Bronchial epithelial cell (primary cell): ENCODE data around the gene SUMF1. TPM values are rescaled to one million over a fixed set of nuclear protein-coding genes. Genes with fewer than 3 reads are reported as not detected.

Experiments used
- DNase-seq: peaks from one replicate; pipeline ENCODE4 v3.0.0-alpha.2; 2010; ENCODE audit warnings: low read depth
- FAIRE-seq: peaks from 2 replicates; lab custom pipeline; 2011; peaks lifted over from hg19 to GRCh38; lab: Jason Lieb, UNC
- H3K27me3 ChIP-seq: 2 replicates; pipeline ENCODE4 v1.5.1; 2011; ENCODE audit warnings: low read length; ENCODE audit not compliant: control insufficient read depth, insufficient read depth
- H3K36me3 ChIP-seq: 2 replicates; pipeline ENCODE4 v1.5.1; 2011; ENCODE audit warnings: low read length; ENCODE audit not compliant: control insufficient read depth, insufficient read depth
- H3K4me3 ChIP-seq: 2 replicates; pipeline ENCODE4 v1.5.1; 2011; ENCODE audit warnings: mild to moderate bottlenecking, low read depth, low read length, control low read depth
- total RNA-seq: library from RNA; depleted of rRNA; stranded (reverse); fragments of >200 nt; gene quantifications from 2 replicates; pipeline ENCODE4 v1.2.1, GENCODE V29; 2014
- TF ChIP-seq, protein P1 (sequence below): IDR thresholded peaks from 2 replicates; pipeline ENCODE4 v1.5.1; 2011; ENCODE audit warnings: mild to moderate bottlenecking, moderate library complexity, low read length, control low read depth, inconsistent platforms; ENCODE audit not compliant: insufficient read depth, severe bottlenecking

The SUMF1 gene
- total RNA-seq, 1 donor from 2014 or later: 44.5 TPM

DNA sequence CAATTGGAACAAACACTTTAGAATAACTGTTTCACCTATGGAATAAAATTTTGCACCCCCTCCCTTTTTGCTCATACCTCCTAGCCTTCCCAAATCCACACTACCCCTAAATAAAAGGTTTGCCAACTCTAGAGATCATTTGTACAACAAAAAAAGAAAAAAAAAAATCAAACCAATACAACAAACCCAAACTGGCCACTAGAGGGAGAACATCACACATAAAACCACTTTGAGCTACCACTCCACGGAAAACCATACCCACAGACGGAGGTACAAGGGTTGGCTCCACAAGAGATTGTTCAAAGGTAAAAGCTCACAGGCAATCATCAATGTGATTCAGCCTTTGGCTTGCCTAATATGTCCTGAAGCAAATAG is 116.3 kb downstream of the SUMF1 start:
- TF ChIP-seq, protein P1, sequence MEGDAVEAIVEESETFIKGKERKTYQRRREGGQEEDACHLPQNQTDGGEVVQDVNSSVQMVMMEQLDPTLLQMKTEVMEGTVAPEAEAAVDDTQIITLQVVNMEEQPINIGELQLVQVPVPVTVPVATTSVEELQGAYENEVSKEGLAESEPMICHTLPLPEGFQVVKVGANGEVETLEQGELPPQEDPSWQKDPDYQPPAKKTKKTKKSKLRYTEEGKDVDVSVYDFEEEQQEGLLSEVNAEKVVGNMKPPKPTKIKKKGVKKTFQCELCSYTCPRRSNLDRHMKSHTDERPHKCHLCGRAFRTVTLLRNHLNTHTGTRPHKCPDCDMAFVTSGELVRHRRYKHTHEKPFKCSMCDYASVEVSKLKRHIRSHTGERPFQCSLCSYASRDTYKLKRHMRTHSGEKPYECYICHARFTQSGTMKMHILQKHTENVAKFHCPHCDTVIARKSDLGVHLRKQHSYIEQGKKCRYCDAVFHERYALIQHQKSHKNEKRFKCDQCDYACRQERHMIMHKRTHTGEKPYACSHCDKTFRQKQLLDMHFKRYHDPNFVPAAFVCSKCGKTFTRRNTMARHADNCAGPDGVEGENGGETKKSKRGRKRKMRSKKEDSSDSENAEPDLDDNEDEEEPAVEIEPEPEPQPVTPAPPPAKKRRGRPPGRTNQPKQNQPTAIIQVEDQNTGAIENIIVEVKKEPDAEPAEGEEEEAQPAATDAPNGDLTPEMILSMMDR: peak; percentile 65
- Histone ChIP-seq H3K27me3 (no peaks in the 10 kb centered on the region), H3K36me3 (no peaks in the 10 kb centered on the region), H3K4me3 (no peak overlapping the region)
- DNase-seq: peak; percentile 61
- no peak for FAIRE-seq

- no peaks in the 10 kb centered on the region for H3K36me3 ChIP-seq
- TF ChIP-seq, protein P1: no peak
- no peak overlapping the region for H3K4me3 ChIP-seq
- H3K27me3 ChIP-seq: no peaks in the 10 kb centered on the region
- DNase-seq: peak; percentile 17
- FAIRE-seq: no peak
Measured at GRCh38 chr3:4343258-4343657, 123.8 kb downstream of the SUMF1 start.

- H3K27me3 ChIP-seq: no peaks in the 10 kb centered on the region
- TF ChIP-seq, protein P1: no peak
- H3K4me3 ChIP-seq: no peak overlapping the region
- FAIRE-seq (no peak), DNase-seq (no peak)
- H3K36me3 ChIP-seq: no peaks in the 10 kb centered on the region
Measured at GRCh38 chr3:4341336-4341675, 125.8 kb downstream of the SUMF1 start.

GRCh38 chr3:4340411-4341335 is 126.4 kb downstream of the SUMF1 start:
- FAIRE-seq: no peak
- TF ChIP-seq, protein P1: no peak
- DNase-seq: no peak
- H3K4me3 ChIP-seq: no peak overlapping the region
- no peaks in the 10 kb centered on the region for H3K36me3 ChIP-seq
- H3K27me3 ChIP-seq: no peaks in the 10 kb centered on the region

DNA sequence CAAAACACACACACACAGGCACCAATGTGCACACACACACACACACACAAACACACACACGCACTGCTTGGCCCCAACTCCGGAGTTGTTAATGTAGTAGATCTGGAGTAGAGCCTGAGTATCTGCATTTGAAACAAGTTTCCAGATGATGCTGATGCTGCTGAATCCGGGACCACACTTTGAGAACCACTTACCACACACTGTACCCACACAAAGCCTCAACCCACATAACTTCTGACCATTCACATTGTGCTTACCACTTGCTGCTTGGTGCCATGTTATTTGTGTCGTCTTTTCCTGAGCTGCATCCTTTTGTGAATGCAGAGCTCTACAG is 127.0 kb downstream of the SUMF1 start:
- Histone ChIP-seq H3K27me3 (no peaks in the 10 kb centered on the region), H3K36me3 (no peaks in the 10 kb centered on the region), H3K4me3 (no peak overlapping the region)
- TF ChIP-seq, protein P1: no peak
- FAIRE-seq: no peak
- no peak for DNase-seq
